IPS DF 19.7 (cell line): ENCODE results near the gene SCO2.
A peak's percentile ranks its signal among the peaks of the same experiment; 100 is the strongest.

ENCODE experiments used
- DNase-seq: peaks from one replicate; pipeline ENCODE4 v3.0.0-alpha.2; 2013; ENCODE audit warnings: low read depth, low spot score

Gene SCO2

DNA sequence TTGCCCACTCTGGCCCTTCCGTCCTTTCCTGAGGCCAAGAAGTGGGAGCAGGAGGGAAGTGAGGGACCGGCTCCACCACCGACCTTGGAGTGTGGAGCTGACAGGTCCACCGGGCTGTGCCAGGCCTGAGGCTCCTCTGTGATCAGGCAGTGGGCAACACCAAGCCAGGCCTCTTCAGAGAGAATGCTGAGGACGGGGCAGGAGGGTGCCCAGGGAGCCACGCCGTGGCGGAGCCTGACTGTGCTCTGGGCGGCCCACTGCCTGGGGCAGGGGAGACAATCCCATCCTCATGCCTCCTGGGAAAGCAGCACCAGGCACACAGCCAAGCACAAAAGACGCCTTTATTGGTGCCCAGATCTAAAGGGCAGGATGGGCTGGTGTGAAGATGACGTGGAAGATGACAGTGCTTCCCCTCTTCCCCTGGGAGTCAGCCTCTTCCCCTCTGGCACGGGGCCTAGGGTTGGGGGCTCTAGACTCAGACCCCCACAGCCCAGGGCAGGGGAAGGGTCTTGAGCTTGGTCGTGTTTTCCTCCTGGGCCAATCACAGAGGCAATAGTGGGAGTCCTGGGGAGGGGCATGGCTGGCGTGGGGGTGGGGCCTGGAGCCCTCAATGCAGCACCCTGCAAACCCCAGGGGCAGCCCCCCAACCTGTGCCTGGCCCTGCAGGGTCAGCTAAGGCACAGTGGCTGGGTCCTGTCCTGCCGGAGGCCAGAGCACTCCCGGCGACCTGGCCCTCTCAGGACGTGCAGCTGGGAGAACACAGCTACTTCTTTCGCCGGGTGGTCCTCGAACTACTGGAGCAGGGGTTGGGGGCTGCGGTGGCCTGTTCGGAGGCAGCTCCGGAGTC, 22.5 kb downstream of the SCO2 start:
- DNase-seq: no peak

DNA sequence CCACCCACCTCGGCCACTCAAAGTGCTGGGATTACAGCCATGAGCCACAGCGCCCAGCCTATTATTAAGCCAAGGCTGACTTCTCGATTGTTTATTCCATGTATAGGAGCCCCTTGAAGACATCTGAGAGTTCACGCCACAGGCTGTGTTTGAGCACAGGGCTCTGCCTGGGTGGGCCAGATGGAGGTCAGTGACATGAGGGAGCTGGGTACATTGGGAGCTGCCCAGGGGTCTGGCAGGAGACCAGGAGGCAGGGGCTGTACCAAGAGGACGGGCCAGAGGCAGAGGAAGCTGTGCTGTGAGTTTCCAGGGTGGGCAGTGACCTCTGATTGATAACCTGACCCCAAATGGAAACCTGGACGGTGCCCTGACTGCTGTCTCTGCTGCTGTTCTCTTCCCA, 23.3 kb downstream of the SCO2 start:
- no peak for DNase-seq

DNA sequence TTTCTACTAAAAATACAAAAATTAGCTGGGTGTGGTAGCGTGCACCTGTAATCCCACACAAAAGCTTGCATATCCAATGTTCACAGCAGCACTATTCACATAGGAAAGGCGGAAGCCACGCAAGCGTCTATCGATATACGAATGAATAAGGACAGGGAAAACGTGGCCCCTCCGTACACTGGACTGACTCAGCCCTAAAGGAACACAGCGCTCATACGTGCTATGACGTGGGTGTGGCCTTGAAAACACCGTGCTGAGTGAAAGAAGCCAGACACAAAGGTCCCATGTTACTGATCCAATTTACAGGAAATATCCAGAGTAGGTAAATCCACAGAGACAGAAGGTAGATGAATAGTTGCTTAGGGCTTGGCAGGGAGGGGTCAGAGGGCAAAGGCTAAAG, 24.9 kb downstream of the SCO2 start:
- DNase-seq: no peak

DNA sequence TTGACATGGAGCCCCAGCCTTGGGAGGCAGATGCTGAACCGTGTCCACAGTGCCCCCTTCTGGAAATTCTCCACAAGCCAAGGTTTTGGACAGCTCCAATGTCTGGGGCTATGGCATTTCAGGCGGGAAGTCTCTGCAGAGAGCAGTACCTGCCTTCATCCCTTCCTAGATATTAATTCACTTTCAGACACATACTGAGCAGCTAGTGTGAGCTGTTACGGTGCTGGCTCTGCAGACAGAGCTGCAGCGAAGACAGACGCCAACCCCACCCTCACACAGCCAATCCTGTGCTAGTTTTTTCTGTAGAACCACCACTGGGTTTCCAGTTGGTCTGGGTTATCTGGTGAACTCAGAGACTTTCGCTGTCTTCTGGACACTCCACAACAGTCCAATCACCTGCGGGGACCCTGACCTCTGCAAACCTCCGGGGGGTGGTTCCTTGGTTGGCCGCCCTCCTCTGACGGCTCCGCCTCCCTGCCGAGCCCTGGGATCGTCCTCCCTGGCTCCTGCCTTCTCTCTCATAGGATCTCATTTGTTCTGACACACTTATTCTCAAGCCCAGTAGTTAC, 27.0 kb downstream of the SCO2 start:
- peak; percentile 40 for DNase-seq

DNA sequence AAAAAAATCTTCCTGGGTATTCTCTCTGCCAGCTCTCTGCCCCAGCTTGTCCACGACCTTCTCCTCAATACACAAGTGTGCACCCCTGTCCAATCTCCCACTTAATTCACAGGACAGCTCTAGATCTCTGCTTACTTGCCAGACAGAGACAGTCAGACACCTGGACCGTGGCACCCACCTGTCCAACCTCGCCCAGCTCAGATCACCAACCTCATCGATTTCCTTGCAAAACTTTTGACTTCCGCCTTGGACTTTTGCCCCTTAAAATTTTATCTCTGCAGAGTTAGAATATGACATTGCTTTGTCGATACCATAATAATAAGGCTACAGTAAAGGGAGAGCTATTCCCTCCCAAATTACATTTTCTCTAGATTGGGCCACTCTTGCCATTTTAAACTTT, 28.3 kb downstream of the SCO2 start:
- DNase-seq: no peak

DNA sequence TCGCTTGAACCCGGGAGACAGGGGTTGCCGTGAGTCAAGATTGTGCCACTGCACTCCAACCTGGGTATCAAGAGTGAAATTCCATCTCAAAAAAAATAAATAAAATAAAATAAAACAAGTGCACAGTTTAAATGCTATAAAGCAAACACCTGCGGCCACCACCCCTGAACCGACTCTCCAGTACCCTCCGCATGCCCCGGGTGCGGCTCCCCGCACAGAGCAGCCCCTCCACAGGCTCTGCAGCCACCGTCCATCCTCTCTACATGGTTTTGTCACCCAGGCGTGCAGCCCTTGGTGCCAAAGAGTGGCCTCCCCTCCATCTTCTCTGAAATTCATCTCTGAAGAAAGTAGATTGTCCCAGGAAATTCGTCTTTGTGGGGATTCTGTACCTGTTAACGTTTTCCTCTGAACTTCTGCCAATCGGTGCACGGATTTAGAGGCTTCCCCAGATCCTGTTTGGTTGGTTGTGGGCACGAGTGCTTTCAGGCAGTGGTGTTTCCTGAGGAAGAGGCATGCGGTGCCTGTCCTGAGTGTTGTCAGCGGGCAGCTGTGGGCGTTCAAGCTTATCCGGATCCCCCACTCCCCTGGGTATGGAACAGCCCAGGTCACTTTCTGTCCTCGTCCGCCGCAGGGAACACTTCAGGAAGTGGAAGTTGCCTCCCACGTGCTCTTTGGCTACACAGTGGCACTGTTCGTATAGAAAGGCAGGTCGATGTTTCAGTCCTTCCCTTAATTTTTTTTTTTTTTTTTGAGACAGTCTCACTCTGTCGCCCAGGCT, 34.7 kb downstream of the SCO2 start:
- DNase-seq: no peak

DNA sequence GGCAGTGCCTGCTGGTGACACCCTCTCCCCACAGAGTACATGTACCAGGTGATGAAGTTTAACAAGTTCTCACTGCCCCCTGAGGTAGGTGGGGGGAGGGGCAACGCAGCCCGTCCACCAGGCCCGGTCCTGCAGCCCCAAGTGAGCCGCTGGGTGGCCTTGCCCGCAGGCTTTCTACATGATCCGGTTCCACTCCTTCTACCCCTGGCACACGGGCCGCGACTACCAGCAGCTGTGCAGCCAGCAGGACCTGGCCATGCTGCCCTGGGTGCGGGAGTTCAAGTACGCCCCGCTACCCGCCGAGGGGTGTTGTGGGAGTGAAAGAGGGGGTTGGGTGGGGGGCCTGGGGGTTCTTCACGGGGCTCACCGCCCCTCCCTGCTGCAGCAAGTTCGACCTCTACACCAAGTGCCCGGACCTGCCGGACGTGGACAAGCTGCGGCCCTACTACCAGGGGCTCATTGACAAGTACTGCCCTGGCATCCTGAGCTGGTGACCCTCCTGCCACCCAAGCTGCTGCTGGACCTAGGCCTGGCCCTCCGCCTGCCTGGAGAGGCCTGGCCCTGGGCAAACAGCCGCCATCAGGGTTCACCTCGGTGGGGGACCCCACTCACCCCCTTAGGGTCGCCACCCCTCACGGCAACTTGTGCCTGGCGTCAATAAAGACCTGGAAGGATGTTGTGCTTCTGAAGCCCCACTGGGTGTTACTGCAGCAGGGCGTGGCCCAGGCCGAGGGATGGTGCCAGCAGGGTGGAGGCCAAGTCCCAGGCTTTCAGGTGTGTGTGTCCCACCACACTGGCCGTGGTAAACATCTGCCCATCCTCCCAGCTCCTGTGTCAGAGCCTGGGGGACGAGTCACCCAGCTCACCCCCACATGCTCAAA, 35.8 kb downstream of the SCO2 start:
- no peak for DNase-seq

DNA sequence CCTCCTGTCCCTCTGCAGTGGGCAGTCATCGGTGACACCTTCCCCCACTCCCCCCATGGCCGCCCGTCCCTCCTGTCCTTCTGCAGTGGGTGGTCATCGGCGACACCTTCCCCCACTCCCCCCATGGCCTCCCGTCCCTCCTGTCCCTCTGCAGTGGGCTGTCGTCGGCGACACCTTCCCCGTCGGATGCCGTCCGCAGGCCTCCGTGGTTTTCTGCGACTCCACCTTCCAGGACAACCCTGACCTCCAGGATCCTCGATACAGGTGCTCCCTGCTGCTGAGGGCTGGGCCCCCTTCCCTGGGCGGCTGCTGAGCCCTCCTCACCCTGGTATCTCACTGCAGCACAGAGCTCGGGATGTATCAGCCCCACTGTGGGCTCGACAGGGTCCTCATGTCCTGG, 36.5 kb downstream of the SCO2 start:
- DNase-seq: no peak

DNA sequence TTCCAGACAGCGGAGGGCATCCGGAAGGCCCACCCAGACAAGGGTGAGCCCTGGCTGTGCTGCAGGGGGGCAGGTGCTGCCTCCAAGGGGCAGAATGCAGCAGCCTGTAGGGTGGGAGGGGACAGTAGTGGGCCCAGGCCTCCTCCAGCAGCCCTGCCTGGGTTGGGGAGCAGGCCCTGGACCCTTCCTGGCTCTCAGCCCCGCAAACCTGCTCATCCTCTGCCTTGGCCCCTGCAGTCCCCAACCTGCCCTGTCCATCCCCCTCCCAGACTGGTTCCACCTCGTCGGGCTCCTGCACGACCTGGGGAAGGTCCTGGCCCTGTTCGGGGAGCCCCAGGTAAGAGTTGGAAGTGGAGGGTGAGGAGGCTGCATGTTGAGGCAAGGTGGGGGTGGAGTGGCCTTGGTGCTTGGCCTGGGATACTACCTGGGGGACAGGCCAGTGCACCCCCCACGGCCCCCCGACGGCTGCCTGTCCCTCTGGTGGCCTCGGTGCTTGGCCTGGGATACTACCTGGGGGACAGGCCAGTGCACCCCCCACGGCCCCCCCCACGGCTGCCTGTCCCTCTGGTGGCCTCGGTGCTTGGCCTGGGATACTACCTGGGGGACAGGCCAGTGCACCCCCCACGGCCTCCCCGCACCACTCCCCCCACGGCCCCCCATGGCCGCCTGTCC, 37.3 kb downstream of the SCO2 start:
- DNase-seq: no peak

DNA sequence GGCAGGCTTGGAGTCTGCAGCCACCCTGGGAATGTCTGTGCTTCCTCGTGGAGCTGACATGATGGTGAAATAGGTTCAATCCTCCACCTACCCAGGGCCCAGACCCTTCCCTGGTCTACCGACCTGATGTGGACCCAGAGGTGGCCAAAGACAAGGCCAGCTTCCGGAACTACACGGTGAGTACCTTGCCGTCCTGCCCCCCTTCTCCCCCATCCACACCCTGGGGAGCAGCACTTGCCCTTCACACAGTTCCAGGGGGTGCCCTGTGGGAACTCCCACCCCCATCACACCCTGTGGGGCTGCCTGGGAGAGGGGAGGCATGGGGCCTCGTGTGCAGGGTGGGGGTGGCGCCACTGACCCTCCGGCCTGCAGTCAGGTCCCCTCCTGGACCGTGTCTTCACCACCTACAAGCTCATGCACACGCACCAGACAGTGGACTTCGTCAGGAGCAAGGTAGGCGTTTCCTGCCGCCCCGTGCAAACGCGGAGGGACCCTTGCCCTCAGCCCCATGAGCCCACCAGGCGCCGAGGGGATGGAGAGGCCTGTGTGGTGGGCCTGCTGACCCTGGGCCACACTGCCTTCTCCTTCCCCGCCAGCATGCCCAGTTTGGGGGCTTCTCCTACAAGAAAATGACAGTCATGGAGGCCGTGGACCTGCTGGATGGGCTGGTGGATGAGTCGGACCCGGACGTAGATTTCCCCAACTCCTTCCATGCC, 38.0 kb downstream of the SCO2 start:
- DNase-seq: no peak

DNA sequence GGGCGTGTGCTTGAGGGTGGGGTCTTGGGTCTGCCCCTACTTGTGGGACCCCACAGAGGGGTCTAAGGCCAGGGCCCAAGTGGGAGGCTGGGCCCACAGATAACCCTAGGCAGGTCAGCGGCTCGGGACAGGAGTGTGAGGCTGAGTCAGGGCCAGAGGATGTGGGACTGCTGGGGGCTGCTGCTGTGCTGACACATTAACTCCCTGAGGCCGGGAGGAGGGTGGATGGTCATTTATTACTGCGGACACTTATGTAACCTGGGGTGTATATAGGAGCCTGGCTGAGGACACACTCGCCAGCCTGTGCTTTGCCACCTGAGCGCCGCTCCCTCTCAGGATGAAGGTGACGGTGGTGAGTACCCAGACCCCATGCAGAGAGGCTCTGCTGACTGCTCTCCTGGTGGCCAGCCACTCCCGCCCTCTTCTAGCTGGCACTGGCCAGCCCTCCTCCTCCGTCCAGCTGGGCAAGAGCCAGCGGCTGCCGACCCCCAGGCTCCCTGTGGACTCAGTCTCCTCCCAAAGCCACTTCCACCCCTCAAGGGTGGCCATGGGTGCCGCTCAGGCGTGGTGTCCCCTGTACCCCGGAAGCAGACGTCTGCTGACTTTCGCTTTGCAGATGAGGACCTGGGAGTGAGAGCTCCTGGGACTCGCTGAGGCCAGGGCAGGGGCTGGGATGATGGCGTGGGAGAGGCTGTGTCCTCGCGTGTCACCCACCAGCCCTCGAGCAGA, 38.7 kb downstream of the SCO2 start, which contains the start of gene MIOX:
Gene MIOX (plus strand): TSS at position 299 of the 729 bp plus-strand sequence. CDS start 39 bp downstream, at position 338.
- DNase-seq: no peak

DNA sequence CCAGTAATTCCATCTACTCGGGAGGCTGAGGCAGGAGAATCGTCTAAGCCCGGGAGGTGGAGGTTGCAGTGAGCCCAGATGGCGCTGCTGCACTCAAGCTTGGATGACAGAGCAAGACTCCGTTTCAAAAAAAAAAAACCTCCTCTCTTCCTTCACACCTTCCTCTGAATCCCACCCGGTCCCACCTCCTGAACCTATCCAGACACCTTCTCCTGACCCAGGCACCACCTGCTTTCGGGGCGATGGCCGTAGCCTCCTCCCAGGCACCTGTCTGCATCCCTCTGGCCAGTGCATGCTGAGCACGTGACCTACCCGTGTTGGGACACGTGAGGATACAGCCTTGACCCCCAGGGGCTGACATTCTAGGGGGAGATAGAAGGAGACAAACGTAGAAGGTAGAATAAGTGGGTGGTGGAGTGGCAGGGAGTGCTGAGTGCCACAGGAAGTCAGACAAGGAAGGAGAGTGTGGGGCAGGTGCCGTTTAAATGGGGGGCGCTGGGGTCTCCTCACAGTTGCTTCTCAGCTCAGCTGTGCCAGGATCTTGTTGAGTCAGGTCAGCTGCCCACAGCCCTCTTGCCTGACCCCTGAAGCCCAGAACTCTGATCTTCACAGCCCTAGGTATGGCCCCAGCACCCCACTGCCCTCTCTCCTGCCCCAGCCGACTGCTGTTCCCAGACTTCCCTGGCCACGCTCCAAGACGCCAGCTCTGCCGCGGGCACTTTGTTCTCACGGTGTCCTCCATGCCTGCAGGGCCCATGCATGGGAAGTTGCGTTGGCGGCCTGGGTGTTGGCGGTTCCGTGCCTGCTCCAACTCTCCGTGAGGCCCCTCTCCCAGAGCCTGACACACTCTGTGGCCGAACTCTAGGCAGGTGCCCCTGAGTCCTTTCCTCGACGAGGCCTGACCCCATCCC, 39.9 kb downstream of the SCO2 start:
- no peak for DNase-seq

DNA sequence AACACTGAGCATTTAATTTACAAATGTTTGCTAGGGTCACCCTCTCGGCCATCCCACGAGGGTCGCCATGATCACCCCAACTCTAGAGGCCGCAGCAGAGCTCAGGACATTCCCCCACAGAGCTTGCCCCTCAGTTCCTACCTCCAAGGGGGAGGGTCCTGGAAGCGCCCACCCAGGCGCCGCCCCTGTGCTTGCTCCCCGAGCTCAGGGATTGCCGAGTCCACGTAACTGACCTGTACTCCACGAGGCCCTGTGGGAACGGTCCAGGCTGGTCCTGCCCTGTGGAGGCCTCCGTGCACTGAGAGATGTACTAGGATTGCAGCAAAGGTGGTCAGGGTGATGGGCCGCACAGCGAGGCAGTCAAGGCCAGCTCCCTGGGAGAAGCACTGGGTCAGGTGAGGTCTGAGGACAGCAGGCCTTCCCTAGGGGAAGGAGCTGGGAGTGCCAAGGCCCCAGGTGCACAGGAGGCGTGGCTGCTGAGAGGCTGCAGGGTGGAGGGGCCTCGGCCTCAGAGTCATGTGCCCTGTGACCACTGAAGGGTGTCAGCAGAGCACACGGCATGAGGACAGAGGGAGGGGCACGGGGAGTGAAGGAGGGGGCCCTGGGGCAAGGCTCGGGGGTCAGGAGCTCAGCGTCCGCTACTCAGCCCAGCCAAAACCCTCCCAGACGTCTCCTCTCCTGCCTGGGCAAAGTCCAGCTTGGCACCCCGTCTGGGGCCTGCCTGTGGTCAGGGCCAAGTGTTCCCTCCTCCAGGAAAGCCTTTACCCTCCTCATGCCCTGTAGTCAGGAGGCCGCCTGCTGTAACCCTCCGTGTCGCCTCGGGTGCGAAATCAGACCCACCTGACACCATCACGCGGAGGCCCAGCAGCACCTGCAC, 41.2 kb downstream of the SCO2 start:
- DNase-seq: no peak

DNA sequence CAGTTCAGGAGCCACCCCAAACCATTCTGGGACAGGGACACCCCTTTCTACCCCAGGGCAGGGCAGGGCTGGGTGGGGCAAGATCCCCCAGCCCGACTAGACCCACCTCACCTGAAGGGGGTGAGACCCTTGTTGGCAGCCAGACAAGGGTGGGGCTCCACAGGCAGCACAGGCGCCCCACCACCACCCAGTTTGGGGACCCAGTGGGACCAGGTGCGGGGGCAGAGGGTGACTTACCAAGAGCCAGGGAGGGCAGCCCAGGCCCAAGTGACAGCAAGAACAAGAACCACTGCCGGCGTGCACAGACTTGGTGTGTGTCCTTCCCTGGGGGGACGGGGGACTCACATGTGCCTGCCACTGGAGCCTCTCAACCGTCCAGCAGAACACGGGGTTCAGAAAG, 41.8 kb downstream of the SCO2 start:
- DNase-seq: no peak

DNA sequence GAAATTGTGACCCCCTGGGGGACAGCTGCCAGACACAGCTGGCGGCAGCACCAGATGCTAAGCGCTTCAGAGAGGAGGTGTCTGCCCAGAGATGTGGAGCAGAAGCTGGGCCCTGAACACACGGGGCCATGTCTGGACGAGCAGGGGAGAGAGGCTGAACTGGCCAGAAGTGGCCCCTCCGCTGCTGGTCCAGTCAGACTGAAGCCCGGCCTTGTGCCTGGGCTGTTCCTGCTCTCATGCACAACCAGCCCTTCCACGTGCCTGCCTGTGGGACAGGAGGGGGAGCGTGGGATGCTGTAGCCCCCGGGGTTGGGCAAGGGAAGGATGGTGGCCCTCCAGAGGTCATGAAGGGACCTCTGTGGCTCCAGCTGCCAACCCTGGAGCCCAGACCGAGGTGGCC, 42.3 kb downstream of the SCO2 start:
- DNase-seq: no peak

DNA sequence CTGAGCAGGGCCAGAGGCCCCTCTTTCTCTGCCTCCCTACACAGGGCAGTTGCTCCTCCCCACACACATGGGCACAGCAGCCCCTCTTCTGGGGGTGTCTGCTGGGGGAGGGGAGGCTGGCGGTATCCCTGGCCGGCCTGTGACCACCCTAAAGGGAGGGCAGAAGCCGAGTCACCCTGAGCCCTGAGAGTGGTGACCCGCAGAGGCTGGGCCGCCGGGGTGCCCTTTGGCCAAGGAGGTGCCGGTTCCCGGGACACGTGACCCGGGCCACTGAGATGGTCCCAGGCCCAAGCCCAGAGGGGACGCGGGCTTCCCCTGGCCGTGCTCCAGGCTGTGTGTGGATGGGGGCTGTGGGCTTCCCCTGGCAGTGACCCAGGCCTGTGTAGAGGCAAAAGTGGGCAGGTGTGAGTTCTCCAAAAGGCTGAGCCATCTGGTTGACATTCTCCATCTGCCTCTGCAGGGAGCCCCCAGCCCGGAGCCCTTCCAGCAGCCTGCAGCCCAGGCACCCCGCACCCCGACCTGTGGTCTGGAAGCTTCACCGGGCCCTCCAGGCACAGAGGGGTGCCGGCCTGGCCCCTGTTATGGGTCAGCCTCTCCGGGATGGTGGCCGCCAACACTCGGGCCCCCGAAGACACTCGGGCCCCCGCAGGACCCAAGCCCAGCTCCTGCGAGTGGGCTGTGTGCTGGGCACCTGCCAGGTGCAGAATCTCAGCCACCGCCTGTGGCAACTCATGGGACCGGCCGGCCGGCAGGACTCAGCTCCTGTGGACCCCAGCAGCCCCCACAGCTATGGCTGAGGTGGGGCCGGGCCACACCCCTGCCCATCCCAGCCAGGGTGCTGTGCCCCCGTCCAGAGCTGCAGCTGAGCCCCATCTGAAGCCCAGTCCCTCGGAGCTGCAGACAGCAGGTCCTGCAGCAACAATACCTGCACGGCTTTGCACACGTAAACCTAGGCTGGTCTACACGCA, 43.0 kb downstream of the SCO2 start:
- no peak for DNase-seq
